ENCODE results near the gene RSRC2. TPM values are rescaled to one million over a fixed set of nuclear protein-coding genes. Genes with fewer than 3 reads are reported as not detected.

RSRC2 gene
- polyA plus RNA-seq, 1 donor from 2014 or later, result 194 TPM

DNA sequence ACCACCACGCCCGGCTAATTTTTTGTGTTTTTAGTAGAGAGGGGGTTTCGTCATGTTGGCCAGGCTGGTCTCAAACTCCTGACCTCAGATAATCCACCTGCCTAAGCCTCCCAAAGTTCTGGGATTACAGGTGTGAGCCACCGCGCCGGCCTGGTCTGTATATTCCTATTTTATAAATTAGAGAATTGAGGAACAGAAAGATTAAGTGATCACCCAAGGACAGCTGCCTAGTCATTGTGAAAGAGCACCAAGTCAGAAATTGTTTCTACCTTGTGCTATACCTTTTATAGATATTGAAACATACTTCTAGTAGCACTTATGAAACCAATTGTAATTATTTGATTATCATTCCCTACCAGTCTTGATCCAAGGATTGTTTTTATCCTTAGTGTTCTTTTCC, 2.3 kb upstream of the RSRC2 start:
- Histone ChIP-seq H3K27me3 (ENCODE audit: insufficient read depth, low read depth, low read length) (no peaks in the 10 kb centered on the region), H3K9ac (ENCODE audit: low read length) (no peak overlapping the region), H3K79me2 (replicated peaks; ENCODE audit: insufficient read depth, low read length) (peaks cover 42% of the 10 kb centered on the region), H3K4me2 (ENCODE audit: low read length) (no peak overlapping the region), H3K27ac (ENCODE audit: low read length) (no peak overlapping the region), H3K9me3 (ENCODE audit: low read length) (no peaks in the 10 kb centered on the region), H2AFZ (ENCODE audit: low read depth, low read length) (no peak overlapping the region), H3K4me3 (ENCODE audit: low read length) (no peak overlapping the region), H3F3A (ENCODE audit: insufficient read depth, low read length, poor library complexity, severe bottlenecking) (no peaks in the 10 kb centered on the region), H3K9me2 (ENCODE audit: insufficient read depth, low read length) (no peaks in the 10 kb centered on the region), H4K20me1 (ENCODE audit: insufficient read depth) (no peaks in the 10 kb centered on the region), H3K36me3 (ENCODE audit: insufficient read depth, low read length) (no peaks in the 10 kb centered on the region)
- no peak for TF ChIP-seq SMC3 (conservative IDR thresholded peaks at IDR 0.05; ENCODE audit: poor library complexity)
- TF ChIP-seq TAF1 (IDR thresholded peaks at IDR 0.05; ENCODE audit: low read depth), result no peak
- no peak for TF ChIP-seq MXI1 (conservative IDR thresholded peaks at IDR 0.05; ENCODE audit: poor library complexity, severe bottlenecking)
- TF ChIP-seq, protein P1, sequence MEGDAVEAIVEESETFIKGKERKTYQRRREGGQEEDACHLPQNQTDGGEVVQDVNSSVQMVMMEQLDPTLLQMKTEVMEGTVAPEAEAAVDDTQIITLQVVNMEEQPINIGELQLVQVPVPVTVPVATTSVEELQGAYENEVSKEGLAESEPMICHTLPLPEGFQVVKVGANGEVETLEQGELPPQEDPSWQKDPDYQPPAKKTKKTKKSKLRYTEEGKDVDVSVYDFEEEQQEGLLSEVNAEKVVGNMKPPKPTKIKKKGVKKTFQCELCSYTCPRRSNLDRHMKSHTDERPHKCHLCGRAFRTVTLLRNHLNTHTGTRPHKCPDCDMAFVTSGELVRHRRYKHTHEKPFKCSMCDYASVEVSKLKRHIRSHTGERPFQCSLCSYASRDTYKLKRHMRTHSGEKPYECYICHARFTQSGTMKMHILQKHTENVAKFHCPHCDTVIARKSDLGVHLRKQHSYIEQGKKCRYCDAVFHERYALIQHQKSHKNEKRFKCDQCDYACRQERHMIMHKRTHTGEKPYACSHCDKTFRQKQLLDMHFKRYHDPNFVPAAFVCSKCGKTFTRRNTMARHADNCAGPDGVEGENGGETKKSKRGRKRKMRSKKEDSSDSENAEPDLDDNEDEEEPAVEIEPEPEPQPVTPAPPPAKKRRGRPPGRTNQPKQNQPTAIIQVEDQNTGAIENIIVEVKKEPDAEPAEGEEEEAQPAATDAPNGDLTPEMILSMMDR (IDR thresholded peaks at IDR 0.05; ENCODE audit: poor library complexity, severe bottlenecking), result no peak
- no peak for TF ChIP-seq EP300 (conservative IDR thresholded peaks at IDR 0.05; ENCODE audit: poor library complexity, severe bottlenecking)
- TF ChIP-seq RAD21 (conservative IDR thresholded peaks at IDR 0.05), result no peak
- TF ChIP-seq, protein P2, sequence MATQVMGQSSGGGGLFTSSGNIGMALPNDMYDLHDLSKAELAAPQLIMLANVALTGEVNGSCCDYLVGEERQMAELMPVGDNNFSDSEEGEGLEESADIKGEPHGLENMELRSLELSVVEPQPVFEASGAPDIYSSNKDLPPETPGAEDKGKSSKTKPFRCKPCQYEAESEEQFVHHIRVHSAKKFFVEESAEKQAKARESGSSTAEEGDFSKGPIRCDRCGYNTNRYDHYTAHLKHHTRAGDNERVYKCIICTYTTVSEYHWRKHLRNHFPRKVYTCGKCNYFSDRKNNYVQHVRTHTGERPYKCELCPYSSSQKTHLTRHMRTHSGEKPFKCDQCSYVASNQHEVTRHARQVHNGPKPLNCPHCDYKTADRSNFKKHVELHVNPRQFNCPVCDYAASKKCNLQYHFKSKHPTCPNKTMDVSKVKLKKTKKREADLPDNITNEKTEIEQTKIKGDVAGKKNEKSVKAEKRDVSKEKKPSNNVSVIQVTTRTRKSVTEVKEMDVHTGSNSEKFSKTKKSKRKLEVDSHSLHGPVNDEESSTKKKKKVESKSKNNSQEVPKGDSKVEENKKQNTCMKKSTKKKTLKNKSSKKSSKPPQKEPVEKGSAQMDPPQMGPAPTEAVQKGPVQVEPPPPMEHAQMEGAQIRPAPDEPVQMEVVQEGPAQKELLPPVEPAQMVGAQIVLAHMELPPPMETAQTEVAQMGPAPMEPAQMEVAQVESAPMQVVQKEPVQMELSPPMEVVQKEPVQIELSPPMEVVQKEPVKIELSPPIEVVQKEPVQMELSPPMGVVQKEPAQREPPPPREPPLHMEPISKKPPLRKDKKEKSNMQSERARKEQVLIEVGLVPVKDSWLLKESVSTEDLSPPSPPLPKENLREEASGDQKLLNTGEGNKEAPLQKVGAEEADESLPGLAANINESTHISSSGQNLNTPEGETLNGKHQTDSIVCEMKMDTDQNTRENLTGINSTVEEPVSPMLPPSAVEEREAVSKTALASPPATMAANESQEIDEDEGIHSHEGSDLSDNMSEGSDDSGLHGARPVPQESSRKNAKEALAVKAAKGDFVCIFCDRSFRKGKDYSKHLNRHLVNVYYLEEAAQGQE (IDR thresholded peaks at IDR 0.05; ENCODE audit: borderline replicate concordance), result no peak
- TF ChIP-seq EZH2 (IDR thresholded peaks at IDR 0.05; ENCODE audit: borderline replicate concordance, insufficient read depth, low read length, poor library complexity, severe bottlenecking), result no peak
- TF ChIP-seq POLR2AphosphoS5 (IDR thresholded peaks at IDR 0.05), result no peak

DNA sequence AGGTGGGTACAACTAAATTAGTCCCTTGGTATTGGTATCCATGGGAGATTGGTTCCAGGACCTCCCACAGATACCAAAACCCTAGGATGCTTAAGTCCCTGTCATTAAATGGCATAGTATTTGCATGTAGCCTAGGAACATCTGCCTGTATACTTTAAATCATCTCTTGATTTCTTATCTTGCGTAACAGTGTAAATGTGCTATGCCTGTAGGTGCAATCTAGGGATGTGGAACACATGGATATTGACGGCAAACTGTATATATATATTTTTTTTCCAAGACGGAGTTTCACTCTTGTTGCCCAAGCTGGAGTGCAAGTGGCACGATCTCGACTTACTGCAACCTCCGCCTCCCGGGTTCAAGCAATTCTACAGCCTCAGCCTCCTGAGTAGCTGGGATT, 1.8 kb upstream of the RSRC2 start:
- peak overlapping the region; percentile 89 for H3K4me3 ChIP-seq (ENCODE audit: low read length)
- H3K4me2 ChIP-seq (ENCODE audit: low read length), result no peak overlapping the region

More for the DNA sequence above, 1.8 kb upstream of the RSRC2 start:
- Histone ChIP-seq H3K27ac (ENCODE audit: low read length) (no peak overlapping the region), H4K20me1 (ENCODE audit: insufficient read depth) (no peaks in the 10 kb centered on the region), H3K9me2 (ENCODE audit: insufficient read depth, low read length) (no peaks in the 10 kb centered on the region), H3K27me3 (ENCODE audit: insufficient read depth, low read depth, low read length) (no peaks in the 10 kb centered on the region), H2AFZ (ENCODE audit: low read depth, low read length) (no peak overlapping the region), H3F3A (ENCODE audit: insufficient read depth, low read length, poor library complexity, severe bottlenecking) (no peaks in the 10 kb centered on the region), H3K9ac (ENCODE audit: low read length) (no peak overlapping the region), H3K9me3 (ENCODE audit: low read length) (no peaks in the 10 kb centered on the region), H3K36me3 (ENCODE audit: insufficient read depth, low read length) (no peaks in the 10 kb centered on the region), H3K79me2 (replicated peaks; ENCODE audit: insufficient read depth, low read length) (peaks cover 46% of the 10 kb centered on the region)
- TF ChIP-seq RAD21 (conservative IDR thresholded peaks at IDR 0.05), result no peak
- TF ChIP-seq POLR2AphosphoS5 (IDR thresholded peaks at IDR 0.05), result no peak
- no peak for TF ChIP-seq EP300 (conservative IDR thresholded peaks at IDR 0.05; ENCODE audit: poor library complexity, severe bottlenecking)
- no peak for TF ChIP-seq EZH2 (IDR thresholded peaks at IDR 0.05; ENCODE audit: borderline replicate concordance, insufficient read depth, low read length, poor library complexity, severe bottlenecking)
- TF ChIP-seq TAF1 (IDR thresholded peaks at IDR 0.05; ENCODE audit: low read depth), result no peak
- TF ChIP-seq, protein P2 (IDR thresholded peaks at IDR 0.05; ENCODE audit: borderline replicate concordance), result no peak
